Gastroesophageal sphincter (tissue), 4 donors: ENCODE measurements around the gene PTPRO. TPM values are rescaled to one million over a fixed set of nuclear protein-coding genes. Genes with fewer than 3 reads are reported as not detected.

Experiments used
- ATAC-seq: fragments of 150-250 bp; one replicate; pipeline ENCODE4 v1.9.1; 2016; ENCODE audit warnings: mild to moderate bottlenecking, moderate library complexity
- H3K27ac ChIP-seq, 4 donors: fragments of 200-600 bp; sonication (generic) in 3 of 4; 1 replicate in 3 of 4; 2 replicates in 1 of 4; pipeline ENCODE4 v1.5.1; 2016 to 2019
- H3K27me3 ChIP-seq: fragments of 200-600 bp; sonication (generic); one replicate; pipeline ENCODE4 v1.5.1; 2019
- H3K36me3 ChIP-seq, 2 donors: fragments of 200-600 bp; sonication (generic); one replicate each; pipeline ENCODE4 v1.5.1; 2019; ENCODE audit warnings: control low read depth in 1 of 2
- H3K4me1 ChIP-seq, 3 donors: fragments of 200-600 bp; sonication (generic); 1 replicate in 2 of 3; 2 replicates in 1 of 3; pipeline ENCODE4 v1.5.1; 2016 to 2019; ENCODE audit warnings: control low read depth in 2 of 3
- H3K4me3 ChIP-seq, 2 donors: fragments of 200-600 bp; sonication (generic); one replicate each; pipeline ENCODE4 v1.5.1; 2019; ENCODE audit warnings: mild to moderate bottlenecking in 1 of 2, moderate library complexity in 1 of 2
- H3K9me3 ChIP-seq, 3 donors: fragments of 200-600 bp; sonication (generic); one replicate each; pipeline ENCODE4 v1.5.1; 2017 to 2019; ENCODE audit warnings: control low read depth in 2 of 3
- CTCF ChIP-seq, 4 experiments: fragments of 200-600 bp in 2 of 4; fragments of 450-650 bp in 2 of 4; sonication (generic) in 1 of 4; IDR thresholded peaks; one replicate each; pipeline ENCODE4 v1.5.1; 2017 to 2019; ENCODE audit warnings: antibody characterized with exemption in 4 of 4, mild to moderate bottlenecking in 2 of 4, moderate library complexity in 2 of 4
- EP300 ChIP-seq: sonication (generic); formaldehyde crosslinking; IDR thresholded peaks from one replicate; pipeline ENCODE4 v1.6.1; 2017; ENCODE audit warnings: antibody characterized with exemption, mild to moderate bottlenecking
- POLR2A ChIP-seq, 2 donors: fragments of 450-650 bp; IDR thresholded peaks; one replicate each; pipeline ENCODE4 v1.6.1; 2017; ENCODE audit warnings: antibody characterized with exemption in 2 of 2, mild to moderate bottlenecking in 2 of 2, moderate library complexity in 1 of 2
- POLR2AphosphoS5 ChIP-seq: sonication (generic); formaldehyde crosslinking; IDR thresholded peaks from one replicate; pipeline ENCODE4 v1.6.1; 2017; ENCODE audit warnings: antibody characterized with exemption
- WGBS, 2 donors: methylation state at CpG; one replicate each; pipeline ENCODE4 v1.1.5; 2018; ENCODE audit warnings: low coverage in 1 of 2; 5-methylcytosine and 5-hydroxymethylcytosine counted together
- total RNA-seq, 4 donors: library from RNA; depleted of rRNA; stranded (reverse); fragments of >200 nt; gene quantifications; one replicate each; pipeline ENCODE4 v1.1.0, GENCODE V29; 2016

Gene PTPRO
- total RNA-seq, 4 donors from 2014 or later: 0.50 to 10.7 (median 2.8) TPM

- H3K9me3 ChIP-seq: no peaks in the 10 kb centered on the region
- no peak overlapping the region for H3K4me3 ChIP-seq
- peaks cover 19 to 42% (median 23%) of the 10 kb centered on the region in 3 donors for H3K4me1 ChIP-seq
- peaks cover 0 to 9% of the 10 kb centered on the region in 2 donors for H3K36me3 ChIP-seq
- H3K27ac ChIP-seq: peak overlapping the region in 3 of 4 donors; percentile 79 to 86 (median 85)
- no peak for ATAC-seq
- 60 to 84% methylated on average over 6 of the region's 6 CpGs for WGBS, 2 donors
- no peaks in the 10 kb centered on the region for H3K27me3 ChIP-seq
- no peak for TF ChIP-seq POLR2A (IDR thresholded peaks at IDR 0.05)
- no peak for TF ChIP-seq EP300
- no peak for TF ChIP-seq POLR2AphosphoS5
- TF ChIP-seq CTCF (IDR thresholded peaks at IDR 0.05): no peak
Measured at GRCh38 chr12:15631007-15631715, 308.9 kb downstream of the PTPRO start.

- peak overlapping the region in 2 of 4 donors; percentile 1 to 25 for H3K27ac ChIP-seq
- no peak for TF ChIP-seq EP300
- no peak for TF ChIP-seq POLR2A (IDR thresholded peaks at IDR 0.05)
- no peak for TF ChIP-seq CTCF (IDR thresholded peaks at IDR 0.05)
- no peak for TF ChIP-seq POLR2AphosphoS5
- ATAC-seq: no peak
- H3K27me3 ChIP-seq: no peaks in the 10 kb centered on the region
- 93% methylated on average over 4 of the region's 4 CpGs for WGBS, 2 donors
- H3K4me1 ChIP-seq: peaks cover 18 to 36% (median 22%) of the 10 kb centered on the region in 3 donors
- H3K36me3 ChIP-seq: peaks cover 0 to 15% of the 10 kb centered on the region in 2 donors
- no peaks in the 10 kb centered on the region for H3K9me3 ChIP-seq
- H3K4me3 ChIP-seq: no peak overlapping the region
Measured at GRCh38 chr12:15632708-15633107, 310.4 kb downstream of the PTPRO start.

- TF ChIP-seq POLR2AphosphoS5 (no peak), EP300 (no peak), POLR2A (IDR thresholded peaks at IDR 0.05) (no peak), CTCF (IDR thresholded peaks at IDR 0.05) (no peak)
- Histone ChIP-seq H3K4me3 (no peak overlapping the region), H3K9me3 (no peaks in the 10 kb centered on the region), H3K4me1 (peaks cover 13 to 31% (median 17%) of the 10 kb centered on the region in 3 donors), H3K27me3 (no peaks in the 10 kb centered on the region), H3K27ac (peak overlapping the region in 2 of 4 donors; percentile 1 to 25), H3K36me3 (peaks cover 0 to 15% of the 10 kb centered on the region in 2 donors)
- no peak for ATAC-seq
- 87 to 88% methylated on average over 1 of the region's 1 CpG for WGBS, 2 donors
Measured at GRCh38 chr12:15633201-15633600, 310.9 kb downstream of the PTPRO start.

- 67 to 100% methylated on average over 1 to 4 of the region's 4 CpGs for WGBS, 2 donors
- H3K9me3 ChIP-seq: no peaks in the 10 kb centered on the region
- no peak for ATAC-seq
- no peaks in the 10 kb centered on the region for H3K27me3 ChIP-seq
- TF ChIP-seq CTCF (IDR thresholded peaks at IDR 0.05) (no peak), EP300 (no peak), POLR2A (IDR thresholded peaks at IDR 0.05) (no peak)
- H3K36me3 ChIP-seq: peaks cover 0 to 15% of the 10 kb centered on the region in 2 donors
- peak overlapping the region in 1 of 4 donors; percentile 19 for H3K27ac ChIP-seq
- no peak overlapping the region for H3K4me3 ChIP-seq
- peaks cover 8 to 21% (median 13%) of the 10 kb centered on the region in 3 donors for H3K4me1 ChIP-seq
Measured at GRCh38 chr12:15634010-15634683, 311.8 kb downstream of the PTPRO start.
